GM23338 (cell line): ENCODE results near the gene PCDHGA7. TPM values are rescaled to one million over a fixed set of nuclear protein-coding genes. Genes with fewer than 3 reads are reported as not detected.

Experiments used
- ATAC-seq: fragments of 200-7000 bp; cut with Tn5 transposase; 3 replicates; pipeline ENCODE4 v1.9.1; 2020
- DNase-seq: peaks from one replicate; pipeline ENCODE4 v3.0.0-alpha.2; 2015; ENCODE audit warnings: low spot score
- H2AFZ ChIP-seq: fragments of 200-600 bp; sonication (generic); 2 replicates; pipeline ENCODE4 v1.8.0; 2016; ENCODE audit warnings: antibody characterized with exemption, mild to moderate bottlenecking, moderate library complexity
- H3F3A ChIP-seq: fragments of 200-600 bp; sonication (generic); replicated peaks from 2 replicates; pipeline ENCODE4 v1.8.0; 2017; ENCODE audit warnings: antibody characterized with exemption, mixed run types, low read depth
- H3K27ac ChIP-seq: fragments of 200-600 bp; sonication (generic); 2 replicates; pipeline ENCODE4 v1.6.1; 2016; ENCODE audit warnings: low read depth
- H3K27me3 ChIP-seq: fragments of 200-600 bp; sonication (generic); 2 replicates; pipeline ENCODE4 v1.8.0; 2016; ENCODE audit warnings: mild to moderate bottlenecking, mixed run types, moderate library complexity; ENCODE audit not compliant: insufficient read depth
- H3K36me3 ChIP-seq: fragments of 200-600 bp; sonication (generic); 2 replicates; pipeline ENCODE4 v1.8.0; 2016; ENCODE audit warnings: mild to moderate bottlenecking; ENCODE audit not compliant: insufficient read depth
- H3K4me1 ChIP-seq: fragments of 200-600 bp; sonication (generic); 2 replicates; pipeline ENCODE4 v1.8.0; 2016; ENCODE audit warnings: mild to moderate bottlenecking, moderate library complexity; ENCODE audit not compliant: insufficient read depth
- H3K4me2 ChIP-seq: fragments of 200-600 bp; sonication (generic); 2 replicates; pipeline ENCODE4 v1.7.1; 2017; ENCODE audit warnings: mixed run types
- H3K4me3 ChIP-seq: fragments of 200-600 bp; sonication (generic); 2 replicates; pipeline ENCODE4 v1.6.1; 2016; ENCODE audit warnings: mixed run types
- H3K79me2 ChIP-seq: fragments of 200-600 bp; sonication (generic); replicated peaks from 2 replicates; pipeline ENCODE4 v1.8.0; 2017; ENCODE audit warnings: mild to moderate bottlenecking; ENCODE audit not compliant: insufficient read depth
- H3K9me2 ChIP-seq: fragments of 200-600 bp; sonication (generic); 2 replicates; pipeline ENCODE4 v1.8.0; 2017; ENCODE audit not compliant: insufficient read depth
- H4K20me1 ChIP-seq: fragments of 200-600 bp; sonication (generic); replicated peaks from 2 replicates; pipeline ENCODE4 v1.8.0; 2017; ENCODE audit warnings: mild to moderate bottlenecking; ENCODE audit not compliant: insufficient read depth
- H3K27ac Mint-ChIP-seq: 2 replicates; pipeline ENCODE4 v1.8.0; 2020; ENCODE audit warnings: inconsistent platforms, mild to moderate bottlenecking, moderate library complexity, mixed read lengths
- H3K27me3 Mint-ChIP-seq: 3 replicates; pipeline ENCODE4 v1.8.0; 2022; ENCODE audit warnings: low read depth, mild to moderate bottlenecking, moderate library complexity, mixed read lengths, inconsistent platforms; ENCODE audit not compliant: insufficient read depth, poor library complexity
- H3K36me3 Mint-ChIP-seq: 3 replicates; pipeline ENCODE4 v1.8.0; 2021; ENCODE audit warnings: low read depth, mild to moderate bottlenecking, inconsistent platforms, moderate library complexity, mixed read lengths
- H3K4me1 Mint-ChIP-seq: 3 replicates; pipeline ENCODE4 v1.8.0; 2020; ENCODE audit warnings: mild to moderate bottlenecking, inconsistent platforms, mixed read lengths
- H3K4me3 Mint-ChIP-seq: 3 replicates; pipeline ENCODE4 v1.8.0; 2021; ENCODE audit warnings: moderate library complexity, mild to moderate bottlenecking, inconsistent platforms, mixed read lengths
- H3K9me3 Mint-ChIP-seq: 3 replicates; pipeline ENCODE4 v1.8.0; 2020; ENCODE audit warnings: moderate library complexity, mild to moderate bottlenecking, inconsistent platforms, mixed read lengths
- CREB1 ChIP-seq: fragments of 250-450 bp; sonication (Bioruptor Pico); IDR thresholded peaks from 2 replicates; pipeline ENCODE4 v1.5.0; 2020; ENCODE audit warnings: low read depth, mild to moderate bottlenecking, moderate library complexity
- EZH2 ChIP-seq: fragments of 200-600 bp; sonication (generic); IDR thresholded peaks from one replicate; pipeline ENCODE4 v1.8.0; 2017; ENCODE audit warnings: antibody characterized with exemption, mild to moderate bottlenecking, low read depth; ENCODE audit not compliant: unreplicated experiment
- EZH2phosphoT487 ChIP-seq: fragments of 200-600 bp; sonication (generic); IDR thresholded peaks from one replicate; pipeline ENCODE4 v1.8.1; 2018; ENCODE audit warnings: antibody characterized with exemption; ENCODE audit not compliant: unreplicated experiment
- JUNB ChIP-seq: IDR thresholded peaks from one replicate; pipeline ENCODE4 v1.6.1; 2016; ENCODE audit warnings: antibody characterized with exemption; ENCODE audit not compliant: unreplicated experiment
- NANOG ChIP-seq: IDR thresholded peaks from 2 replicates; pipeline ENCODE4 v1.6.1; 2016; ENCODE audit warnings: antibody characterized with exemption, borderline replicate concordance
- POLR2AphosphoS5 ChIP-seq: IDR thresholded peaks from 2 replicates; pipeline ENCODE4 v1.6.1; 2016; ENCODE audit warnings: antibody characterized with exemption, low read depth
- STAT1 ChIP-seq: IDR thresholded peaks from one replicate; pipeline ENCODE4 v1.6.1; 2016; ENCODE audit warnings: antibody characterized with exemption; ENCODE audit not compliant: unreplicated experiment
- ZNF114 ChIP-seq: fragments of 250-450 bp; sonication (Bioruptor Pico); IDR thresholded peaks from 2 replicates; pipeline ENCODE4 v1.5.0; 2020; ENCODE audit warnings: mild to moderate bottlenecking, moderate library complexity
- ZNF331 ChIP-seq: fragments of 250-450 bp; sonication (Bioruptor Pico); IDR thresholded peaks from 2 replicates; pipeline ENCODE4 v1.5.0; 2020; ENCODE audit warnings: low read depth, mild to moderate bottlenecking, moderate library complexity
- polyA plus RNA-seq: library from polyadenylated mRNA; unstranded; fragments of >200 nt; fragmentation: Nextera tagmentation; extraction: Ambion mirVana; gene quantifications from 2 replicates; pipeline ENCODE4 v1.2.1, GENCODE V29; 2016
- total RNA-seq: library from RNA; depleted of rRNA; stranded (reverse); fragments of >200 nt; shearing (Covaris generic); gene quantifications from 2 replicates; pipeline ENCODE4 v1.2.3, GENCODE V29; 2014
- TF ChIP-seq, protein P1 (sequence below): IDR thresholded peaks from 2 replicates; pipeline ENCODE4 v1.6.1; 2016; ENCODE audit warnings: antibody characterized with exemption
- TF ChIP-seq, protein P2 (sequence below): fragments of 250-450 bp; sonication (Bioruptor Pico); IDR thresholded peaks from 2 replicates; pipeline ENCODE4 v1.5.0; 2020; ENCODE audit warnings: mild to moderate bottlenecking, moderate library complexity
- TF ChIP-seq, protein P3 (sequence below), 2 experiments: fragments of 200-600 bp in 1 of 2; sonication (generic) in 1 of 2; conservative IDR thresholded peaks; 2 replicates each; pipeline versions ENCODE4 v1.5.1 to v1.6.1; 2016 to 2017; ENCODE audit warnings: antibody characterized with exemption in 2 of 2, low read depth in 2 of 2, mild to moderate bottlenecking in 2 of 2, moderate library complexity in 1 of 2
- TF ChIP-seq, protein P4 (sequence below): IDR thresholded peaks from one replicate; pipeline ENCODE4 v1.6.1; 2018; ENCODE audit warnings: antibody characterized with exemption; ENCODE audit not compliant: unreplicated experiment

The PCDHGA7 gene
- total and polyA plus RNA-seq, 2 experiments from 2014 or later, result 0.44 to 4.4 TPM

DNA sequence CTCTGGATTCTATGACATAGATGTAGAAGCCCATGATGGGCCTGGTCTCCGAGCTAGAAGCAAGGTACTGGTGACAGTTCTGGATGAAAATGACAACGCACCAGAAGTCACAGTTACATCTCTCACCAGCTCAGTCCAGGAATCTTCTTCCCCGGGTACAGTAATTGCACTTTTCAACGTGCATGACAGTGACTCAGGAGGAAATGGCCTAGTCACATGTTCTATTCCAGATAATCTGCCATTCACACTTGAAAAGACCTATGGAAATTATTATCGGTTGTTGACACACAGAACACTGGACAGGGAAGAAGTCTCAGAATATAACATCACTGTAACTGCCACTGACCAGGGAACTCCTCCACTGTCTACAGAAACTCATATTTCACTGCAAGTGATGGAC is 26.4 kb upstream of the PCDHGA7 start:
- peaks cover 61% of the 10 kb centered on the region for H3K36me3 Mint-ChIP-seq

More for the DNA sequence above, 26.4 kb upstream of the PCDHGA7 start:
- H3K27ac ChIP-seq, result no peak overlapping the region
- TF ChIP-seq STAT1 (no peak), JUNB (no peak), EZH2 (no peak), ZNF331 (CRISPR knock-in tag) (no peak), POLR2AphosphoS5 (no peak), CREB1 (CRISPR knock-in tag) (no peak), NANOG (no peak), EZH2phosphoT487 (no peak), ZNF114 (CRISPR knock-in tag) (no peak)
- TF ChIP-seq, protein P1, sequence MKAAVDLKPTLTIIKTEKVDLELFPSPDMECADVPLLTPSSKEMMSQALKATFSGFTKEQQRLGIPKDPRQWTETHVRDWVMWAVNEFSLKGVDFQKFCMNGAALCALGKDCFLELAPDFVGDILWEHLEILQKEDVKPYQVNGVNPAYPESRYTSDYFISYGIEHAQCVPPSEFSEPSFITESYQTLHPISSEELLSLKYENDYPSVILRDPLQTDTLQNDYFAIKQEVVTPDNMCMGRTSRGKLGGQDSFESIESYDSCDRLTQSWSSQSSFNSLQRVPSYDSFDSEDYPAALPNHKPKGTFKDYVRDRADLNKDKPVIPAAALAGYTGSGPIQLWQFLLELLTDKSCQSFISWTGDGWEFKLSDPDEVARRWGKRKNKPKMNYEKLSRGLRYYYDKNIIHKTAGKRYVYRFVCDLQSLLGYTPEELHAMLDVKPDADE, result no peak
- TF ChIP-seq, protein P2, sequence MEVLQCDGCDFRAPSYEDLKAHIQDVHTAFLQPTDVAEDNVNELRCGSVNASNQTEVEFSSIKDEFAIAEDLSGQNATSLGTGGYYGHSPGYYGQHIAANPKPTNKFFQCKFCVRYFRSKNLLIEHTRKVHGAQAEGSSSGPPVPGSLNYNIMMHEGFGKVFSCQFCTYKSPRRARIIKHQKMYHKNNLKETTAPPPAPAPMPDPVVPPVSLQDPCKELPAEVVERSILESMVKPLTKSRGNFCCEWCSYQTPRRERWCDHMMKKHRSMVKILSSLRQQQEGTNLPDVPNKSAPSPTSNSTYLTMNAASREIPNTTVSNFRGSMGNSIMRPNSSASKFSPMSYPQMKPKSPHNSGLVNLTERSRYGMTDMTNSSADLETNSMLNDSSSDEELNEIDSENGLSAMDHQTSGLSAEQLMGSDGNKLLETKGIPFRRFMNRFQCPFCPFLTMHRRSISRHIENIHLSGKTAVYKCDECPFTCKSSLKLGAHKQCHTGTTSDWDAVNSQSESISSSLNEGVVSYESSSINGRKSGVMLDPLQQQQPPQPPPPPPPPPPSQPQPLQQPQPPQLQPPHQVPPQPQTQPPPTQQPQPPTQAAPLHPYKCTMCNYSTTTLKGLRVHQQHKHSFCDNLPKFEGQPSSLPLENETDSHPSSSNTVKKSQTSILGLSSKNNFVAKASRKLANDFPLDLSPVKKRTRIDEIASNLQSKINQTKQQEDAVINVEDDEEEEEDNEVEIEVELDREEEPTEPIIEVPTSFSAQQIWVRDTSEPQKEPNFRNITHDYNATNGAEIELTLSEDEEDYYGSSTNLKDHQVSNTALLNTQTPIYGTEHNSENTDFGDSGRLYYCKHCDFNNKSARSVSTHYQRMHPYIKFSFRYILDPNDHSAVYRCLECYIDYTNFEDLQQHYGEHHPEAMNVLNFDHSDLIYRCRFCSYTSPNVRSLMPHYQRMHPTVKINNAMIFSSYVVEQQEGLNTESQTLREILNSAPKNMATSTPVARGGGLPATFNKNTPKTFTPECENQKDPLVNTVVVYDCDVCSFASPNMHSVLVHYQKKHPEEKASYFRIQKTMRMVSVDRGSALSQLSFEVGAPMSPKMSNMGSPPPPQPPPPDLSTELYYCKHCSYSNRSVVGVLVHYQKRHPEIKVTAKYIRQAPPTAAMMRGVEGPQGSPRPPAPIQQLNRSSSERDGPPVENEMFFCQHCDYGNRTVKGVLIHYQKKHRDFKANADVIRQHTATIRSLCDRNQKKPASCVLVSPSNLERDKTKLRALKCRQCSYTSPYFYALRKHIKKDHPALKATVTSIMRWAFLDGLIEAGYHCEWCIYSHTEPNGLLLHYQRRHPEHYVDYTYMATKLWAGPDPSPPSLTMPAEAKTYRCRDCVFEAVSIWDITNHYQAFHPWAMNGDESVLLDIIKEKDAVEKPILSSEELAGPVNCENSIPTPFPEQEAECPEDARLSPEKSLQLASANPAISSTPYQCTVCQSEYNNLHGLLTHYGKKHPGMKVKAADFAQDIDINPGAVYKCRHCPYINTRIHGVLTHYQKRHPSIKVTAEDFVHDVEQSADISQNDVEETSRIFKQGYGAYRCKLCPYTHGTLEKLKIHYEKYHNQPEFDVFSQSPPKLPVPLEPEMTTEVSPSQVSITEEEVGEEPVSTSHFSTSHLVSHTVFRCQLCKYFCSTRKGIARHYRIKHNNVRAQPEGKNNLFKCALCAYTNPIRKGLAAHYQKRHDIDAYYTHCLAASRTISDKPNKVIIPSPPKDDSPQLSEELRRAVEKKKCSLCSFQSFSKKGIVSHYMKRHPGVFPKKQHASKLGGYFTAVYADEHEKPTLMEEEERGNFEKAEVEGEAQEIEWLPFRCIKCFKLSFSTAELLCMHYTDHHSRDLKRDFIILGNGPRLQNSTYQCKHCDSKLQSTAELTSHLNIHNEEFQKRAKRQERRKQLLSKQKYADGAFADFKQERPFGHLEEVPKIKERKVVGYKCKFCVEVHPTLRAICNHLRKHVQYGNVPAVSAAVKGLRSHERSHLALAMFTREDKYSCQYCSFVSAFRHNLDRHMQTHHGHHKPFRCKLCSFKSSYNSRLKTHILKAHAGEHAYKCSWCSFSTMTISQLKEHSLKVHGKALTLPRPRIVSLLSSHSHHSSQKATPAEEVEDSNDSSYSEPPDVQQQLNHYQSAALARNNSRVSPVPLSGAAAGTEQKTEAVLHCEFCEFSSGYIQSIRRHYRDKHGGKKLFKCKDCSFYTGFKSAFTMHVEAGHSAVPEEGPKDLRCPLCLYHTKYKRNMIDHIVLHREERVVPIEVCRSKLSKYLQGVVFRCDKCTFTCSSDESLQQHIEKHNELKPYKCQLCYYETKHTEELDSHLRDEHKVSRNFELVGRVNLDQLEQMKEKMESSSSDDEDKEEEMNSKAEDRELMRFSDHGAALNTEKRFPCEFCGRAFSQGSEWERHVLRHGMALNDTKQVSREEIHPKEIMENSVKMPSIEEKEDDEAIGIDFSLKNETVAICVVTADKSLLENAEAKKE (CRISPR knock-in tag), result no peak
- TF ChIP-seq, protein P3, sequence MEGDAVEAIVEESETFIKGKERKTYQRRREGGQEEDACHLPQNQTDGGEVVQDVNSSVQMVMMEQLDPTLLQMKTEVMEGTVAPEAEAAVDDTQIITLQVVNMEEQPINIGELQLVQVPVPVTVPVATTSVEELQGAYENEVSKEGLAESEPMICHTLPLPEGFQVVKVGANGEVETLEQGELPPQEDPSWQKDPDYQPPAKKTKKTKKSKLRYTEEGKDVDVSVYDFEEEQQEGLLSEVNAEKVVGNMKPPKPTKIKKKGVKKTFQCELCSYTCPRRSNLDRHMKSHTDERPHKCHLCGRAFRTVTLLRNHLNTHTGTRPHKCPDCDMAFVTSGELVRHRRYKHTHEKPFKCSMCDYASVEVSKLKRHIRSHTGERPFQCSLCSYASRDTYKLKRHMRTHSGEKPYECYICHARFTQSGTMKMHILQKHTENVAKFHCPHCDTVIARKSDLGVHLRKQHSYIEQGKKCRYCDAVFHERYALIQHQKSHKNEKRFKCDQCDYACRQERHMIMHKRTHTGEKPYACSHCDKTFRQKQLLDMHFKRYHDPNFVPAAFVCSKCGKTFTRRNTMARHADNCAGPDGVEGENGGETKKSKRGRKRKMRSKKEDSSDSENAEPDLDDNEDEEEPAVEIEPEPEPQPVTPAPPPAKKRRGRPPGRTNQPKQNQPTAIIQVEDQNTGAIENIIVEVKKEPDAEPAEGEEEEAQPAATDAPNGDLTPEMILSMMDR (conservative IDR thresholded peaks at IDR 0.05; ENCODE audit: low read depth in 2 of 2), result no peak
- TF ChIP-seq, protein P4, sequence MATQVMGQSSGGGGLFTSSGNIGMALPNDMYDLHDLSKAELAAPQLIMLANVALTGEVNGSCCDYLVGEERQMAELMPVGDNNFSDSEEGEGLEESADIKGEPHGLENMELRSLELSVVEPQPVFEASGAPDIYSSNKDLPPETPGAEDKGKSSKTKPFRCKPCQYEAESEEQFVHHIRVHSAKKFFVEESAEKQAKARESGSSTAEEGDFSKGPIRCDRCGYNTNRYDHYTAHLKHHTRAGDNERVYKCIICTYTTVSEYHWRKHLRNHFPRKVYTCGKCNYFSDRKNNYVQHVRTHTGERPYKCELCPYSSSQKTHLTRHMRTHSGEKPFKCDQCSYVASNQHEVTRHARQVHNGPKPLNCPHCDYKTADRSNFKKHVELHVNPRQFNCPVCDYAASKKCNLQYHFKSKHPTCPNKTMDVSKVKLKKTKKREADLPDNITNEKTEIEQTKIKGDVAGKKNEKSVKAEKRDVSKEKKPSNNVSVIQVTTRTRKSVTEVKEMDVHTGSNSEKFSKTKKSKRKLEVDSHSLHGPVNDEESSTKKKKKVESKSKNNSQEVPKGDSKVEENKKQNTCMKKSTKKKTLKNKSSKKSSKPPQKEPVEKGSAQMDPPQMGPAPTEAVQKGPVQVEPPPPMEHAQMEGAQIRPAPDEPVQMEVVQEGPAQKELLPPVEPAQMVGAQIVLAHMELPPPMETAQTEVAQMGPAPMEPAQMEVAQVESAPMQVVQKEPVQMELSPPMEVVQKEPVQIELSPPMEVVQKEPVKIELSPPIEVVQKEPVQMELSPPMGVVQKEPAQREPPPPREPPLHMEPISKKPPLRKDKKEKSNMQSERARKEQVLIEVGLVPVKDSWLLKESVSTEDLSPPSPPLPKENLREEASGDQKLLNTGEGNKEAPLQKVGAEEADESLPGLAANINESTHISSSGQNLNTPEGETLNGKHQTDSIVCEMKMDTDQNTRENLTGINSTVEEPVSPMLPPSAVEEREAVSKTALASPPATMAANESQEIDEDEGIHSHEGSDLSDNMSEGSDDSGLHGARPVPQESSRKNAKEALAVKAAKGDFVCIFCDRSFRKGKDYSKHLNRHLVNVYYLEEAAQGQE, result no peak
- Mint-ChIP-seq H3K9me3 (peaks cover 62% of the 10 kb centered on the region), H3K27ac (no peak overlapping the region), H3K27me3 (peaks cover 9% of the 10 kb centered on the region), H3K4me1 (peaks cover 5% of the 10 kb centered on the region), H3K4me3 (no peak overlapping the region)
- H4K20me1 ChIP-seq, result no peaks in the 10 kb centered on the region
- no peak overlapping the region for H3K4me2 ChIP-seq
- H3K4me1 ChIP-seq, result no peaks in the 10 kb centered on the region
- no peaks in the 10 kb centered on the region for H3K27me3 ChIP-seq
- no peaks in the 10 kb centered on the region for H3K9me2 ChIP-seq
- H3K36me3 ChIP-seq, result no peaks in the 10 kb centered on the region
- H3K79me2 ChIP-seq, result no peaks in the 10 kb centered on the region
- no peak overlapping the region for H3K4me3 ChIP-seq
- 0 out of 2 replicates have a peak, but pooled peaks cover 3% of the 10 kb centered on the region for H3F3A ChIP-seq
- no peak overlapping the region for H2AFZ ChIP-seq
- no peak for ATAC-seq
- DNase-seq, result no peak
